ENCODE measurements around the gene CNTN1.

CNTN1 gene

DNA sequence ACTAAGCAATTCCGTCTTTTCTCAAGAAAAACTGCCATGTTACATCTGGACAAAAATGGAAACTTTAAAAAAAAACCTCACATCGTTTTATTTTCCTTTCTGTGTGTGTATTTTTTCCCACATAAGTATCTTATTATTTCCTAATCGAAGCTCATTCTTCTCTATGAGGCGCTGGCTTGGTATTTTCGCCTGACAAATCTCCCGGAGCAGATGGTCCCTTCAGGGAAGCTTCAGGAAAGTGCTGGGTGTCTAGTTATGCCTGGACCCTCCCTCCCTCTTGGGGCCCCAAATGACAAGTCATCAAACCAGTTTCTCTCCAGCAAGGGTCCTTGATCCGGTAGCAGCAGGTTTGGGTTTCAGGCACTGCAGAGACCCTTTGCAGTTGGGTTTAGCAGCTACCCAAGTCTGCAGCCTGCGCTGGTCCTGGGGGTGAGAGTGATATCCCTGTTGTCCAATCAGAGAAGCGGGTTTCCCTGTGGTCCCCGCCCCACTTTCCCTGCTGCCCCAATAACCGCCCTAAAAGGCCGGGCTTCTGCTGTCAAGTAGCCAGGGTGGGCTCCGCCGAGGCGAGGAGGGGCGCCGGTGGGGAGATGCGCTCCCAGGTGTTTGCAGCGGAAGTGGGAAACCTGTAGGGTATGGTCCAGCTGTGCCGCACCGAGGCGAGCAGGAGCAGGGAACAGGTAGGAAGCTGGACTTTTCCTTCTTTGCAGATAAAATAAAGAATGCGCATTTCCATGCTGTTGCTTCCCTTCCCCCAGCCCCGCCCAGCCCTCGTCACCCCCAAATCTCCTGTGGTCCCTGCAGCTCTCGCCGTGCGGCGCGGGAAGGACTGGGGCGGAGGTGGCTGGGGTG lies at the start of gene CNTN1:
TSS of gene CNTN1 (plus strand) at position 527 of the 852 bp plus-strand sequence.
- TF ChIP-seq GATA2 (IDR thresholded peaks at IDR 0.05; ENCODE audit: low read depth, low read length) = no peak

- TF ChIP-seq GATA2 (IDR thresholded peaks at IDR 0.05; ENCODE audit: low read depth, low read length) (no peak), GATA3 (IDR thresholded peaks at IDR 0.05; ENCODE audit: low read depth, low read length) (no peak)
Measured at GRCh38 chr12:40643506-40643905, 48.7 kb upstream of the CNTN1 start.

DNA sequence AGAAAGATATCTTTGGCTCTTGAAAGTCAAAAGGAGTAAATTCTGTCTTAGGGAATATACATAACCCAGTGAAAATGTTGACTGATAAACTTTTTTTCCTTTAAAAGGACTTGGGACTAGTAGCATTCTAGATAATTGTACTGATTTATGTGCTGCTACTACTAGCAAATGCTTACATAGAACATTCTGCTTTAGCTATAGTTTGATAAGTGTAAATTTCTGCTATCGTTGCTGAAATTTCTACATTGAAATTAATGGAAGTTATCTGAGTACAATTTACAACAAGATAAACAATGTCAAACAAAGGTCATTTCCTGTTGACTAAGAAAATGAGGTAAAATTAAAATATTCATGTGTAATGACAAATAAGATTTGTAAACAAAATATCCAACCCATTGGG lies 48.3 kb upstream of the CNTN1 start:
- TF ChIP-seq GATA3 (IDR thresholded peaks at IDR 0.05; ENCODE audit: low read depth, low read length) (no peak), GATA2 (IDR thresholded peaks at IDR 0.05; ENCODE audit: low read depth, low read length) (no peak)

- TF ChIP-seq GATA3 (IDR thresholded peaks at IDR 0.05; ENCODE audit: low read depth, low read length) (no peak), GATA2 (IDR thresholded peaks at IDR 0.05; ENCODE audit: low read depth, low read length) (no peak)
Measured at GRCh38 chr12:40644708-40645107, 47.5 kb upstream of the CNTN1 start.

DNA sequence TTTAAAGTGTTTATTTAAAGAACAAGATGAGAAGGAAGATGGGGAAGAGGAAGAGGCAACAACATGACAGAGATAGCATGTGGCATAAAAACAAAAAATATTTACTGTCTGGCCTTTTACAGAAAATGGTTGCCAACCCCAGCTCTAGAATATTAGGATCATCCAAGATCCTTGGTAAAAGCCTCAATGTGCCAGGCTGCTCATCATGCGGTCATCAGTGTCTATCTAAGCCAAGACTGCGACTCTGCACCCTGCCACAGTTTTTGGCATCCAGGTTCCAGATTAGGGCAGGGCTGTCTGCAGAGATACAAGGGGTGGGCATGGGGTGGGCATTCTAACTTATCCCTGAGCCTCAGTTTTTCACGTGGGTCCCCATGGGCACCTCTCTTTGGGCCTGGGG lies 46.9 kb upstream of the CNTN1 start:
- no peak for TF ChIP-seq GATA3 (IDR thresholded peaks at IDR 0.05; ENCODE audit: low read depth, low read length)

DNA sequence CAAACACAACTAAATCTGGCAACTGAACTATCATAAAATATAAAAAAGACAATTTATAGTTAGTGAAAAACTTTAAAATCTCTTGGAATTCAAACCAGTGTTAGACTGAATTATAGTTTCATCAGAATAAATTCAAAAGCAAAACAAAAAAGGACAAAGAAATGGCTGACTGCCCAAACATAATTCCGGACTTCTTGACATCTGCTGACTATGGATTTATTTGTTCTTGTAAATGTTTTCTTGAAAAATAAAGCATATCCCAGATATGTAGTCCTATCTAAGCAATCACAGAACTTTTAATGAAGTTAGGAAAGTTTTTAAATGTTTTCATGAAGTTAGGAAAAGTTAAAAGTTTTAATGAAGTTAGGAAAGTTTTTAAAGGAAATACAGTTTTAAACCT lies 45.8 kb upstream of the CNTN1 start:
- TF ChIP-seq GATA2 (IDR thresholded peaks at IDR 0.05; ENCODE audit: low read depth, low read length) = no peak

DNA sequence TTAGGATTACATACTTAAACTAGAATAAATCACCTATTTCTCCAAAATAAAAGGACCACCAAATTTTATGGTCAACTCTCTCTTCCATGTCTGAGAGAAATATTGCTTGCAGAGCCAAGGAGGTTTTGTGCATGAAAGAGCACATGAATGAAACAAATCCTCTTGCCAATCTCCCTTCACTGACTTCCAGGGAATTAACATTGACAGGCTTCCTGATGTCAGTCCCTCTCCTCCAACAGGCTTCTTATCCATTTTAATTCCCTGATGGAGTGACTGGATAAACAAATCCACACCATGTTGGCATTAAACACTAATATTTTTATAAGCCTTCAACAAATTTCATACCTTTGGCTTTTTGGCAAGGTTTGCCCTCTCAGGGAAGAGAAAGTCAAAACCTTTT lies 45.3 kb upstream of the CNTN1 start:
- TF ChIP-seq GATA2 (IDR thresholded peaks at IDR 0.05; ENCODE audit: low read depth, low read length) = no peak
- no peak for TF ChIP-seq GATA3 (IDR thresholded peaks at IDR 0.05; ENCODE audit: low read depth, low read length)

GRCh38 chr12:40647651-40648050 lies 44.6 kb upstream of the CNTN1 start:
- TF ChIP-seq GATA2 (IDR thresholded peaks at IDR 0.05; ENCODE audit: low read depth, low read length) = no peak; the same call in 1 of the 2 replicates
- TF ChIP-seq GATA3 (IDR thresholded peaks at IDR 0.05; ENCODE audit: low read depth, low read length) = no peak; the same call in 1 of the 2 replicates

DNA sequence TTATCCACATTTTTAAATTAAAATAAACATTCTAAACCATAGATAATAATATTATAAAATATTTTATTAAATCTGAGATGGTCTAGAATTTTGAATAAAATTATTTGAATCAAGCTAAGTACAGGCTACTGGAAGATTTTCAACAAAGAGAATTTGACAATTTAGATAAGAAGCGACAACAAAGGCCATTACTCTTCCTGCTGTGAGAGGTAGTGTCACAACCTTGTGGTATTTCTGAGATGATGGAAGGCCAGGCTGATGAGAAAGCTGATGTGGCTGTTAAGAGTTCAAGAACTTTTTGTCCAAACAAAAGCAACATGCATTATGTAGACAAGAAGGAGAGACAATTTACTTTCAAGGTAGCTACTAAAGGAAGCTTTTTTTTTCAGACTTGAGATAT lies 43.7 kb upstream of the CNTN1 start:
- TF ChIP-seq GATA2 (IDR thresholded peaks at IDR 0.05; ENCODE audit: low read depth, low read length) (no peak), GATA3 (IDR thresholded peaks at IDR 0.05; ENCODE audit: low read depth, low read length) (no peak)

GRCh38 chr12:40650038-40650704 lies 42.1 kb upstream of the CNTN1 start:
- TF ChIP-seq GATA2 (IDR thresholded peaks at IDR 0.05; ENCODE audit: low read depth, low read length) (no peak), GATA3 (IDR thresholded peaks at IDR 0.05; ENCODE audit: low read depth, low read length) (no peak)

DNA sequence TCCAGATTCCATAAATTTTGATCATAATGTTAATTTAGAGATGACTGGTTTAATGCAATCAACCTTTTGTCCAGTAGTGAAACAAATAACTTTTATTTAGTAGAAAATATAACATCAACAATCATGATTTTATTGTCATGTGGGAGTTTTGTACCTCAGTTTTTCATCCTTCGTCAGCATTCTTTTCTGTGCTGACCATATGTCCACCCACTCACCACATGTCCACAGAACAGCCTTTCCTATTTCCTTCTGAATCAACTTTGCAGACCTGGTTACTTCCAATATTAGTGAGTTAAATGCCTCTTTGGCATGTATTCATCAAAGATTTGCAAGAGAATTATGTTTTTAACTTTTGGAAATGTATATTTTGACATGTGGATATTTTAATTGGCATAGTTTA lies 36.8 kb upstream of the CNTN1 start:
- TF ChIP-seq GATA2 (IDR thresholded peaks at IDR 0.05; ENCODE audit: low read depth, low read length) (no peak), GATA3 (IDR thresholded peaks at IDR 0.05; ENCODE audit: low read depth, low read length) (no peak)

DNA sequence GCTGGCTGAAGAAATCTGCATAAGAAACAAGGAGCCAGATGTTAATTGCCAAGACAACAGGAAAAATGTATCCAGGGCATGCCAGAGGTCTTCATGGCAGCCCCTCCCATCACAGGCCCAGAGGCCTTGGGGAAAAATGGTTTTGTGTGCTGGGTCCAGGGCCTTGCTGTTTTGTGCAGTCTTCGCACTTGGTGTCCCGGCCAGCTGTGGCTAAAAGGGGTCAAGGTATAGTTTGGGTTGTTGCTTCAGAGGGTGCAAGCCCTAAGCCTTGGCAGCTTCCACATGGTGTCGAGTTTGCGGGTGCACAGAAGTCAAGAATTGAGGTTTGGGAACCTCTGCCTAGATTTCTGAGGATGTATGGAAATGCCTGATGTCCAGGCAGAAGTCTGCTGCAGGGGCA lies 29.9 kb upstream of the CNTN1 start:
- TF ChIP-seq GATA3 (IDR thresholded peaks at IDR 0.05; ENCODE audit: low read depth, low read length) (no peak), GATA2 (IDR thresholded peaks at IDR 0.05; ENCODE audit: low read depth, low read length) (no peak)

DNA sequence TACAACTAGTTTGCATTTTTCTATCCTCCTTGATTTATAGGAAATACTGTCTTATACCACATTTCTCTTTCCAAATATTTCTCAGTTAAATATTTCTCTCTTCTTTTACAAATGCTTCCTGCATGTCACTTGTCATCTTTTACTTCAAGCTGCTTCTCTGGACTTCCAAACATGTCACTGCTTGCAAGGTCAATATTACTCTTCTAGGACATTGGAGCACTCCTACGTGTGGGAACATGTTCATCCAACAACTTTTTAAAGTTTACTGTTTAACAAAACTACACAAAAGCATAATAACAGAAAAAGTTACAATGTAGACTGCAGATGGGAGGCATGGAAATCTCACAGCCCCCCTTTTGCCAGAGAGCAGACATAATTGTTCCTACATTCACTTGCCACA lies 28.5 kb upstream of the CNTN1 start:
- TF ChIP-seq GATA3 (IDR thresholded peaks at IDR 0.05; ENCODE audit: low read depth, low read length) (no peak), GATA2 (IDR thresholded peaks at IDR 0.05; ENCODE audit: low read depth, low read length) (no peak)

- TF ChIP-seq GATA3 (IDR thresholded peaks at IDR 0.05; ENCODE audit: low read depth, low read length) = no peak
- TF ChIP-seq GATA2 (IDR thresholded peaks at IDR 0.05; ENCODE audit: low read depth, low read length) = no peak
Measured at GRCh38 chr12:40668099-40668529, 24.1 kb upstream of the CNTN1 start.

DNA sequence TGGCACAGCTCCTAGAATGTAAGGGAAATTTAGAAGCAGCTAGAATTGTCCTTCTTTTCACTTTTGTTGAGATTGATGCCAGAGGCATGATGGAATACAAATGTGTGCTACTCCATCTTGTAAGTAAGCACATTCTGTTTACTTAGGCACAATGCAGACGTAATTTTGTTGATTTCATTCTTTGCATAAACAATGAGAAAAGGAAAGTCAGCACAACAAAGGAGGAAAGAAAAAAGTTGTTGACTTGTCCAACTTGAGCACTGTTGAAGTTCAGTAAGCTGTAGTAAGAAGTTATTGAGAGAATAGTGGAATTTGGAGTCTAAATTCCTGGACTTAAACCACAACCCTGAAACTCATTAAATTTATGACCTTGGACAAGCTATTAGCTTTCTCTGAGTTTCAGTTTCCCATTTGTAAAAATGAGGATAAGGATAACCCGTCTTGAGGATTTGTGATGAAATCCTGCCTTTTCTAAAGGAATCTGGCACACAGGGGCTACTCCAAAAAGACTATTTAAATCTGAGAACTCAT lies 19.4 kb upstream of the CNTN1 start:
- TF ChIP-seq GATA2 (IDR thresholded peaks at IDR 0.05; ENCODE audit: low read depth, low read length) (no peak), GATA3 (IDR thresholded peaks at IDR 0.05; ENCODE audit: low read depth, low read length) (no peak)

Data from SH-SY5Y (cell line).